ENCODE measurements around the gene LYRM9. TPM values are rescaled to one million over a fixed set of nuclear protein-coding genes. Genes with fewer than 3 reads are reported as not detected.

LYRM9 gene
- total and polyA plus RNA-seq, 9 of the 15 experiments (the other 6 are each of a cell fraction or from before 2014, with no cell fraction given), result 0.98 to 4.7 (median 1.8) TPM

GRCh38 chr17:27940503-27941428, 47.6 kb upstream of the LYRM9 start:
- Histone ChIP-seq H3K9ac (ENCODE audit: insufficient read depth in 1 of 2, low read depth in 2 of 2, low read length in 2 of 2) (no peak overlapping the region), H4K20me1 (replicated peaks; ENCODE audit: control insufficient read depth, insufficient read depth, low read length) (no peaks in the 10 kb centered on the region), H3K79me2 (ENCODE audit: control insufficient read depth, insufficient read depth, low read length) (no peaks in the 10 kb centered on the region), H3K9me1 (ENCODE audit: control insufficient read depth, insufficient read depth, low read length) (no peaks in the 10 kb centered on the region), H3K9me3 (replicated peaks; ENCODE audit: control insufficient read depth, insufficient read depth, low read depth, low read length) (no peaks in the 10 kb centered on the region), H3K4me3 (no peak overlapping the region), H2AFZ (ENCODE audit: low read depth, low read length) (no peak overlapping the region), H3K4me1 (replicated peaks in 1 of 2; ENCODE audit: control insufficient read depth in 2 of 2, insufficient read depth in 2 of 2, low read length in 2 of 2) (peaks cover 0 to 4% of the 10 kb centered on the region in 2 experiments; a peak in 2 of 5 replicates), H3K36me3 (ENCODE audit: control insufficient read depth, insufficient read depth, low read length) (no peaks in the 10 kb centered on the region), H3K27me3 (ENCODE audit: control insufficient read depth in 2 of 2, insufficient read depth in 2 of 2, low read length in 2 of 2) (no peaks in the 10 kb centered on the region), H3K4me2 (ENCODE audit: insufficient read depth, low read length) (no peak overlapping the region), H3K27ac (ENCODE audit: extremely low read depth, low read depth, low read length) (no peak overlapping the region)
- 37% methylated on average over 13 of the region's 13 CpGs for WGBS (ENCODE audit: insufficient coverage, low coverage, missing lambda C conversion rate)
- BruUV-seq (replicated peaks), result no TSS peak
- intact Hi-C loops (cut with micrococcal nuclease) (no loop called here), in situ Hi-C loops (cut with MboI) (no loop called here)
- CTCF ChIA-PET (ENCODE audit: low intra/inter-chr PET ratio), result no interaction called here
- TF ChIP-seq ZNF395 (CRISPR knock-in tag; IDR thresholded peaks at IDR 0.05), result no peak
- no peak for TF ChIP-seq PML (IDR thresholded peaks at IDR 0.05; ENCODE audit: low read length)
- TF ChIP-seq ZBTB17 (CRISPR knock-in tag; IDR thresholded peaks at IDR 0.05), result no peak
- no peak for TF ChIP-seq HNRNPLL (IDR thresholded peaks at IDR 0.05; ENCODE audit: low read depth, low read length, poor library complexity, severe bottlenecking)
- TF ChIP-seq BRF1 (IDR thresholded peaks at IDR 0.05; ENCODE audit: borderline replicate concordance, extremely low read depth, insufficient read length), result no peak
- no peak for ATAC-seq
- POLR2A ChIA-PET, result interaction anchor here (2.1 kb wide), 1 partner anchor 48 kb away, joined by 4 read pairs; the partner anchor contains the start of gene LYRM9
- DNase-seq (ENCODE audit: extremely low read depth in 1 of 4, low spot score in 3 of 4), result no peak
- FAIRE-seq, result no peak

Measured in K562 (cell line).